GM23248 (cell line): ENCODE measurements around the gene KATNBL1. TPM values are rescaled to one million over a fixed set of nuclear protein-coding genes. Genes with fewer than 3 reads are reported as not detected.

Experiments
- DNase-seq: peaks from one replicate; pipeline ENCODE4 v3.0.0-alpha.2; 2015
- H2AFZ ChIP-seq: fragments of 200-600 bp; sonication (generic); 2 replicates; pipeline ENCODE4 v1.6.1; 2016; ENCODE audit warnings: antibody characterized with exemption
- H3F3A ChIP-seq: fragments of 200-600 bp; sonication (generic); 2 replicates; pipeline ENCODE4 v1.6.1; 2016; ENCODE audit warnings: mild to moderate bottlenecking, antibody characterized with exemption, mixed run types; ENCODE audit not compliant: insufficient read depth
- H3K27ac ChIP-seq: fragments of 200-600 bp; sonication (generic); 2 replicates; pipeline ENCODE4 v1.5.1; 2016; ENCODE audit warnings: mild to moderate bottlenecking
- H3K27me3 ChIP-seq: fragments of 200-600 bp; sonication (generic); replicated peaks from 2 replicates; pipeline ENCODE4 v1.6.1; 2016; ENCODE audit warnings: mild to moderate bottlenecking; ENCODE audit not compliant: insufficient read depth
- H3K36me3 ChIP-seq: fragments of 200-600 bp; sonication (generic); 2 replicates; pipeline ENCODE4 v1.6.1; 2016; ENCODE audit warnings: low read depth, mild to moderate bottlenecking
- H3K4me1 ChIP-seq: fragments of 200-600 bp; sonication (generic); 2 replicates; pipeline ENCODE4 v1.6.1; 2016; ENCODE audit warnings: mild to moderate bottlenecking; ENCODE audit not compliant: insufficient read depth
- H3K4me2 ChIP-seq: fragments of 200-600 bp; sonication (generic); one replicate; pipeline ENCODE4 v1.6.1; 2016; ENCODE audit warnings: mild to moderate bottlenecking; ENCODE audit not compliant: unreplicated experiment
- H3K4me3 ChIP-seq: fragments of 200-600 bp; sonication (generic); 2 replicates; pipeline ENCODE4 v1.5.1; 2016; ENCODE audit warnings: mild to moderate bottlenecking
- H3K79me2 ChIP-seq: fragments of 200-600 bp; sonication (generic); 2 replicates; pipeline ENCODE4 v1.6.1; 2016; ENCODE audit warnings: mild to moderate bottlenecking; ENCODE audit not compliant: insufficient read depth
- H3K9ac ChIP-seq: fragments of 200-600 bp; sonication (generic); 2 replicates; pipeline ENCODE4 v1.6.1; 2016; ENCODE audit warnings: mild to moderate bottlenecking
- H3K9me2 ChIP-seq: fragments of 200-600 bp; sonication (generic); 2 replicates; pipeline ENCODE4 v1.6.1; 2016; ENCODE audit warnings: mixed run types, mild to moderate bottlenecking, moderate library complexity; ENCODE audit not compliant: insufficient read depth
- H3K9me3 ChIP-seq: fragments of 200-600 bp; sonication (generic); one replicate; pipeline ENCODE4 v1.6.1; 2017; ENCODE audit warnings: low read depth
- H4K20me1 ChIP-seq: fragments of 200-600 bp; sonication (generic); 2 replicates; pipeline ENCODE4 v1.6.0; 2016; ENCODE audit not compliant: insufficient read depth
- EZH2 ChIP-seq: fragments of 200-600 bp; sonication (generic); IDR thresholded peaks from 2 replicates; pipeline ENCODE4 v1.6.1; 2018; ENCODE audit warnings: antibody characterized with exemption, mild to moderate bottlenecking; ENCODE audit not compliant: insufficient read depth, poor library complexity, severe bottlenecking
- EZH2phosphoT487 ChIP-seq: fragments of 200-600 bp; sonication (generic); IDR thresholded peaks from 2 replicates; pipeline ENCODE4 v1.6.1; 2018; ENCODE audit warnings: antibody characterized with exemption, moderate library complexity, mild to moderate bottlenecking, low read depth; ENCODE audit not compliant: insufficient read depth
- WGBS, 2 experiments: methylation state at CpG; one replicate each; pipeline ENCODE4 v1.1.6; 2015 to 2017; ENCODE audit warnings: low lambda C conversion rate in 2 of 2, low coverage in 1 of 2; ENCODE audit errors: missing lambda C conversion rate in 2 of 2; 5-methylcytosine and 5-hydroxymethylcytosine counted together
- in situ Hi-C: fragments of 300-500 bp; cut with MboI; formaldehyde crosslinking; loops from 2 replicates; pipeline ENCODE4 v1.15.0; 2020
- polyA plus RNA-seq: library from polyadenylated mRNA; unstranded; fragments of >200 nt; fragmentation: Nextera tagmentation; extraction: Ambion mirVana; gene quantifications from 2 replicates; pipeline ENCODE4 v1.2.1, GENCODE V29; 2016
- total RNA-seq: library from RNA; depleted of rRNA; stranded (reverse); fragments of >200 nt; shearing (Covaris generic); gene quantifications from 2 replicates; pipeline ENCODE4 v1.2.3, GENCODE V29; 2014

The KATNBL1 gene
- total and polyA plus RNA-seq, 2 experiments from 2014 or later: 39.3 to 51.9 TPM

- Histone ChIP-seq H3K9me3 (no peaks in the 10 kb centered on the region), H3K4me2 (no peak overlapping the region), H3K4me3 (no peak overlapping the region), H4K20me1 (no peaks in the 10 kb centered on the region), H3K4me1 (peaks cover 6% of the 10 kb centered on the region; the same call in 1 of the 2 replicates), H3K79me2 (no peaks in the 10 kb centered on the region), H2AFZ (no peak overlapping the region), H3K27me3 (no peaks in the 10 kb centered on the region), H3K27ac (no peak overlapping the region), H3K9ac (no peak overlapping the region), H3K36me3 (peaks cover 14% of the 10 kb centered on the region), H3K9me2 (no peaks in the 10 kb centered on the region), H3F3A (no peaks in the 10 kb centered on the region)
- in situ Hi-C loops: loop anchor here (25.0 kb wide), 1 partner anchor 339 kb away; the partner anchor contains the start of gene GOLGA8B
- 100% methylated on average over 1 of the region's 1 CpG for WGBS, 2 experiments
- TF ChIP-seq EZH2: no peak
- TF ChIP-seq EZH2phosphoT487: no peak
- peak; percentile 21 for DNase-seq
Observed at GRCh38 chr15:34248190-34248589, 38.3 kb upstream of the KATNBL1 start.

GRCh38 chr15:34246276-34246976 lies 36.5 kb upstream of the KATNBL1 start:
- Histone ChIP-seq H3K4me2 (no peak overlapping the region), H3K4me3 (no peak overlapping the region), H3K79me2 (no peaks in the 10 kb centered on the region), H3K27me3 (no peaks in the 10 kb centered on the region), H3K9ac (no peak overlapping the region), H3K36me3 (peaks cover 7% of the 10 kb centered on the region), H3F3A (no peaks in the 10 kb centered on the region), H3K4me1 (0 out of 2 replicates have a peak, but pooled peaks cover 6% of the 10 kb centered on the region), H2AFZ (no peak overlapping the region), H3K27ac (no peak overlapping the region), H4K20me1 (no peaks in the 10 kb centered on the region), H3K9me3 (no peaks in the 10 kb centered on the region), H3K9me2 (no peaks in the 10 kb centered on the region)
- 81 to 88% methylated on average over 8 to 9 of the region's 9 CpGs for WGBS, 2 experiments
- TF ChIP-seq EZH2 (no peak), EZH2phosphoT487 (no peak)
- no peak for DNase-seq
- in situ Hi-C loops: loop anchor here (25.0 kb wide), 1 partner anchor 341 kb away; the partner anchor contains the start of gene GOLGA8B

- WGBS, 2 experiments: 71 to 84% methylated on average over 3 of the region's 3 CpGs
- Histone ChIP-seq H3K9me3 (no peaks in the 10 kb centered on the region), H3K4me1 (peaks cover 30% of the 10 kb centered on the region), H3K4me2 (no peak overlapping the region), H3K27ac (no peak overlapping the region), H3K9me2 (no peaks in the 10 kb centered on the region), H3F3A (peaks cover 27% of the 10 kb centered on the region), H4K20me1 (no peaks in the 10 kb centered on the region), H3K9ac (no peak overlapping the region), H3K4me3 (no peak overlapping the region), H2AFZ (no peak overlapping the region), H3K27me3 (no peaks in the 10 kb centered on the region), H3K79me2 (no peaks in the 10 kb centered on the region), H3K36me3 (peaks cover 7% of the 10 kb centered on the region)
- DNase-seq: no peak
- in situ Hi-C loops: loop anchor here (25.0 kb wide), 1 partner anchor 344 kb away; the partner anchor contains the start of gene GOLGA8B
- TF ChIP-seq EZH2phosphoT487: no peak
Observed at GRCh38 chr15:34243226-34243625, 33.3 kb upstream of the KATNBL1 start.

- no peaks in the 10 kb centered on the region for H3K79me2 ChIP-seq
- no peak overlapping the region for H3K4me3 ChIP-seq
- peaks cover 9% of the 10 kb centered on the region for H3K36me3 ChIP-seq
- no peak for DNase-seq
- no peaks in the 10 kb centered on the region for H3K9me2 ChIP-seq
- H3K27ac ChIP-seq: no peak overlapping the region
- WGBS, 2 experiments: 76% methylated on average over 4 of the region's 4 CpGs
- no peak overlapping the region for H3K4me2 ChIP-seq
- in situ Hi-C loops: loop anchor here (25.0 kb wide), 1 partner anchor 345 kb away; the partner anchor contains the start of gene GOLGA8B
- no peaks in the 10 kb centered on the region for H4K20me1 ChIP-seq
- TF ChIP-seq EZH2phosphoT487: no peak
- TF ChIP-seq EZH2: no peak
- no peak overlapping the region for H3K9ac ChIP-seq
- no peak overlapping the region for H2AFZ ChIP-seq
- no peaks in the 10 kb centered on the region for H3K27me3 ChIP-seq
- peaks cover 34% of the 10 kb centered on the region for H3K4me1 ChIP-seq
- peaks cover 29% of the 10 kb centered on the region for H3F3A ChIP-seq
- H3K9me3 ChIP-seq: no peaks in the 10 kb centered on the region
Observed at GRCh38 chr15:34242331-34242710, 32.4 kb upstream of the KATNBL1 start.
